Left lung (tissue), 10 donors: Measurements from ENCODE around the gene RTN1. TPM values are rescaled to one million over a fixed set of nuclear protein-coding genes. Genes with fewer than 3 reads are reported as not detected.

Experiments used
- ATAC-seq: fragments of 200-7000 bp; cut with Tn5 transposase; one replicate; pipeline ENCODE4 v1.9.1; 2020; ENCODE audit warnings: moderate library complexity
- DNase-seq, 4 donors: peaks; one replicate each; pipeline ENCODE4 v3.0.0-alpha.2; 2013 to 2020
- H3K27ac ChIP-seq, 2 donors: fragments of 200-600 bp; sonication (generic) in 1 of 2; one replicate each; pipeline versions ENCODE4 v1.5.0 to v1.8.0; 2020 to 2021
- H3K27me3 ChIP-seq, 2 donors: fragments of 200-600 bp; sonication (generic) in 1 of 2; one replicate each; pipeline versions ENCODE4 v1.5.0 to v1.8.0; 2020 to 2021
- H3K36me3 ChIP-seq, 2 donors: fragments of 200-600 bp; sonication (generic) in 1 of 2; one replicate each; pipeline versions ENCODE4 v1.5.0 to v1.8.0; 2020 to 2021
- H3K4me1 ChIP-seq, 2 donors: fragments of 200-600 bp; one replicate each; pipeline ENCODE4 v1.8.0; 2021
- H3K4me3 ChIP-seq, 2 donors: fragments of 200-600 bp; sonication (generic) in 1 of 2; one replicate each; pipeline versions ENCODE4 v1.5.0 to v1.8.0; 2020 to 2021; ENCODE audit warnings: mild to moderate bottlenecking in 1 of 2
- H3K9me3 ChIP-seq, 2 donors: fragments of 200-600 bp; sonication (generic) in 1 of 2; one replicate each; pipeline versions ENCODE4 v1.5.0 to v1.8.0; 2020 to 2021
- CTCF ChIP-seq, 2 donors: fragments of 200-600 bp; sonication (generic) in 1 of 2; IDR thresholded peaks; one replicate each; pipeline versions ENCODE4 v1.5.0 to v1.8.0; 2021; ENCODE audit warnings: antibody characterized with exemption in 2 of 2
- intact Hi-C, 2 donors: fragments of 100-400 bp; cut with DNase I; formaldehyde crosslinking; loops; one replicate each; pipeline versions ENCODE4 v1.11.2 to v1.14.2; 2022
- polyA plus RNA-seq, 6 donors: library from polyadenylated mRNA; unstranded; fragments of 120-200 nt; gene quantifications; one replicate each; pipeline ENCODE4 v1.2.1, GENCODE V29; 2013; ENCODE audit not compliant: insufficient read length in 6 of 6
- total RNA-seq, 2 donors: library from RNA; stranded (reverse); fragmentation: NEBNext Ultra II Directional; extraction: Animal tissue kit (Norgen Biotek cat#: 25700); gene quantifications; one replicate each; pipeline ENCODE4 v1.2.1, GENCODE V29; 2021
- donor health status: DM: no; HTN: yes; CAD: no.
- donor health status: DM: no; HTN: no; CAD: no.

The RTN1 gene
- total and polyA plus RNA-seq, 8 donors: 3.6 to 7.9 (median 4.7) TPM

- TF ChIP-seq CTCF (IDR thresholded peaks at IDR 0.05): no peak
- H3K4me1 ChIP-seq: no peaks in the 10 kb centered on the region
- DNase-seq (no peak), ATAC-seq (no peak)
- intact Hi-C loops: no loop called here
- H3K9me3 ChIP-seq: no peaks in the 10 kb centered on the region
- no peaks in the 10 kb centered on the region for H3K36me3 ChIP-seq
- H3K27me3 ChIP-seq: no peaks in the 10 kb centered on the region
- no peak overlapping the region for H3K4me3 ChIP-seq
- no peak overlapping the region for H3K27ac ChIP-seq
Observed at GRCh38 chr14:59754256-59754655, 116.3 kb downstream of the RTN1 start.

GRCh38 chr14:59753512-59753911 lies 117.1 kb downstream of the RTN1 start:
- H3K9me3 ChIP-seq: no peaks in the 10 kb centered on the region
- no peak overlapping the region for H3K4me3 ChIP-seq
- DNase-seq: no peak
- H3K36me3 ChIP-seq: no peaks in the 10 kb centered on the region
- H3K4me1 ChIP-seq: no peaks in the 10 kb centered on the region
- no peak overlapping the region for H3K27ac ChIP-seq
- no peaks in the 10 kb centered on the region for H3K27me3 ChIP-seq
- intact Hi-C loops: no loop called here
- no peak for TF ChIP-seq CTCF (IDR thresholded peaks at IDR 0.05)
- ATAC-seq: no peak

GRCh38 chr14:59751578-59751977 lies 119.0 kb downstream of the RTN1 start:
- Histone ChIP-seq H3K27ac (no peak overlapping the region), H3K4me3 (no peak overlapping the region), H3K36me3 (no peaks in the 10 kb centered on the region), H3K27me3 (no peaks in the 10 kb centered on the region), H3K4me1 (no peaks in the 10 kb centered on the region), H3K9me3 (no peaks in the 10 kb centered on the region)
- DNase-seq (no peak), ATAC-seq (no peak)
- intact Hi-C loops: no loop called here
- TF ChIP-seq CTCF (IDR thresholded peaks at IDR 0.05): no peak

- peaks cover 0 to 5% of the 10 kb centered on the region in 2 donors for H3K4me1 ChIP-seq
- no peak overlapping the region for H3K4me3 ChIP-seq
- no peaks in the 10 kb centered on the region for H3K36me3 ChIP-seq
- TF ChIP-seq CTCF (IDR thresholded peaks at IDR 0.05): no peak
- peak overlapping the region in 1 of 2 donors; percentile 6 for H3K27ac ChIP-seq
- DNase-seq: no peak
- ATAC-seq: no peak
- H3K9me3 ChIP-seq: peaks cover 0 to 22% of the 10 kb centered on the region in 2 donors
- no peaks in the 10 kb centered on the region for H3K27me3 ChIP-seq
- intact Hi-C loops: no loop called here
Observed at GRCh38 chr14:59739794-59740193, 130.8 kb downstream of the RTN1 start.

GRCh38 chr14:59728304-59728703 lies 142.3 kb downstream of the RTN1 start:
- Histone ChIP-seq H3K9me3 (no peaks in the 10 kb centered on the region), H3K4me3 (no peak overlapping the region), H3K27ac (no peak overlapping the region), H3K4me1 (no peaks in the 10 kb centered on the region), H3K27me3 (no peaks in the 10 kb centered on the region), H3K36me3 (peaks cover 0 to 6% of the 10 kb centered on the region in 2 donors)
- intact Hi-C loops: no loop called here
- TF ChIP-seq CTCF (IDR thresholded peaks at IDR 0.05): no peak
- no peak for ATAC-seq
- DNase-seq: no peak
